GM21360 (cell line): ENCODE results near the gene APPL2.
A peak's percentile ranks its signal among the peaks of the same experiment; 100 is the strongest.

ENCODE experiments used
- ATAC-seq: cut with Tn5 transposase; IDR thresholded peaks from one replicate; pipeline ENCODE4 v1.9.1; 2021; ENCODE audit warnings: mild to moderate bottlenecking, moderate library complexity; ENCODE audit not compliant: unreplicated experiment

The APPL2 gene

GRCh38 chr12:105235732-105236476 is at the start of gene APPL2:
APPL2 (minus strand) TSS chr12:105236174; CDS start chr12:105236012, 162 bp downstream.
- ATAC-seq, result peak; percentile 88

GRCh38 chr12:105285378-105285777 is 49.4 kb upstream of the APPL2 start:
- no peak for ATAC-seq

GRCh38 chr12:105281694-105282049 is 45.7 kb upstream of the APPL2 start:
- no peak for ATAC-seq

- ATAC-seq, result no peak
These were observed 45.2 kb upstream of the APPL2 start for GRCh38 chr12:105280966-105281693.

GRCh38 chr12:105279460-105280056 is 43.6 kb upstream of the APPL2 start:
- peak; percentile 59 for ATAC-seq

- ATAC-seq, result no peak
These were observed 42.2 kb upstream of the APPL2 start for GRCh38 chr12:105278043-105278697.

- ATAC-seq, result no peak
These were observed 40.2 kb upstream of the APPL2 start for GRCh38 chr12:105275997-105276733.

- no peak for ATAC-seq
These were observed 38.6 kb upstream of the APPL2 start for GRCh38 chr12:105274571-105274970.

- no peak for ATAC-seq
These were observed 37.6 kb upstream of the APPL2 start for GRCh38 chr12:105273601-105274000.

- ATAC-seq, result no peak
These were observed 36.9 kb upstream of the APPL2 start for GRCh38 chr12:105272814-105273416.

- no peak for ATAC-seq
These were observed 36.2 kb upstream of the APPL2 start for GRCh38 chr12:105272152-105272551.

- no peak for ATAC-seq
These were observed 35.4 kb upstream of the APPL2 start for GRCh38 chr12:105271364-105271763.

- no peak for ATAC-seq
These were observed 34.8 kb upstream of the APPL2 start for GRCh38 chr12:105270671-105271255.

- no peak for ATAC-seq
These were observed 31.7 kb upstream of the APPL2 start for GRCh38 chr12:105267711-105268110.

- ATAC-seq, result no peak
These were observed 28.8 kb upstream of the APPL2 start for GRCh38 chr12:105264771-105265170.

- no peak for ATAC-seq
These were observed 26.6 kb upstream of the APPL2 start for GRCh38 chr12:105262461-105263184.

- ATAC-seq, result no peak
These were observed 25.0 kb upstream of the APPL2 start for GRCh38 chr12:105261010-105261409.

- ATAC-seq, result no peak
These were observed 23.3 kb upstream of the APPL2 start for GRCh38 chr12:105259226-105259625.

GRCh38 chr12:105257321-105257728 is 21.4 kb upstream of the APPL2 start:
- no peak for ATAC-seq
